WERI-Rb-1 (cell line): ENCODE data around the gene MPO.

ENCODE experiments used
- DNase-seq: peaks from one replicate; pipeline ENCODE4 v3.0.0-alpha.2; 2020
- H3K27ac ChIP-seq: fragments of 250-450 bp; sonication (Bioruptor Pico); 2 replicates; pipeline ENCODE4 v1.5.1; 2020; ENCODE audit warnings: mild to moderate bottlenecking, moderate library complexity
- H3K27me3 ChIP-seq: fragments of 250-450 bp; sonication (Bioruptor Pico); 2 replicates; pipeline ENCODE4 v1.5.1; 2021; ENCODE audit warnings: mild to moderate bottlenecking, low read depth, moderate library complexity; ENCODE audit not compliant: insufficient read depth, severe bottlenecking
- H3K36me3 ChIP-seq: fragments of 250-450 bp; sonication (Bioruptor Pico); 2 replicates; pipeline ENCODE4 v1.5.1; 2020; ENCODE audit warnings: mild to moderate bottlenecking, moderate library complexity
- H3K4me3 ChIP-seq: 2 replicates; pipeline ENCODE4 v1.5.1; 2011; ENCODE audit warnings: low read depth, mild to moderate bottlenecking, control low read depth, low read length
- H3K9me3 ChIP-seq: fragments of 250-450 bp; sonication (Bioruptor Pico); 2 replicates; pipeline ENCODE4 v1.5.1; 2021; ENCODE audit warnings: mild to moderate bottlenecking, moderate library complexity; ENCODE audit not compliant: severe bottlenecking
- TF ChIP-seq, protein P1 (sequence below): IDR thresholded peaks from 2 replicates; pipeline ENCODE4 v1.5.1; 2011; ENCODE audit warnings: low read depth, mild to moderate bottlenecking, control low read depth, inconsistent platforms, low read length

Gene MPO

DNA sequence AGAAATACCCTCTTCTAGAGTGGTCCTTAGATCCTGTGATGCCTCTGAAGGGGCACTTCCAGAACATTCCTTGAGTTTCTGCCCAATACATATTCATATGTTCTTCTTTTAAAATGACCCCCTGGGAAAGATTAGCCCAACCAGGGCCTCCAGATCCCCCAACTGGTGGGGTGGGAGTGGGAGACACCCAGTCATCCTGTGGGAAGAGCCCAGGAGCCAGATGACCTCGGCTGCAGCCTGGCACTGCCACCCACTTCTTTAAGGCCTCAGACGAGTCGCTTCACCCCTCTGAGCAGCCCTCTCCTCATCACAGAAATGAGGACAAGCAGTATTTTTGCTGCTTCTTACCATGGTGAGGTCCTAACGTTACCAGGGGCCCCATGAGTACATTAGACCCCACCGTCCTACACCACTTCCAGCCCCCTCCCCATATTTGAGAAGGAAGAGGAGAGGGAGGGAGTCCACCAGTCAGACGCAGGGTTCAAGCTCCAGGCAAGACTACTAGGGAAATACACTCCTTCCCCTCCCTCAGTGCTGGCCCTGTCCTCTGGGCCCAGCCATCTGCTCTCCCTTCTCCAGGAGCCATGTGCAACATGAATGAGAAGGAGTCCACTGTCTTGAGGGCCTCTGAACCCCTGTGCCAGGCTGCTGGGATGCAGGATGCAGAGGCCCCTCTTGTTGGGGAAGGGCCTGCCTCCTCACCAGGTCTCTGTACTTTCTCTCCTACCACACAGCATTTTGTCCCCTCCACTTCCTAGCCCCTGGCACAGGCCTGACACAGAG lies 11.8 kb downstream of the MPO start:
- no peaks in the 10 kb centered on the region for H3K27me3 ChIP-seq
- TF ChIP-seq, protein P1, sequence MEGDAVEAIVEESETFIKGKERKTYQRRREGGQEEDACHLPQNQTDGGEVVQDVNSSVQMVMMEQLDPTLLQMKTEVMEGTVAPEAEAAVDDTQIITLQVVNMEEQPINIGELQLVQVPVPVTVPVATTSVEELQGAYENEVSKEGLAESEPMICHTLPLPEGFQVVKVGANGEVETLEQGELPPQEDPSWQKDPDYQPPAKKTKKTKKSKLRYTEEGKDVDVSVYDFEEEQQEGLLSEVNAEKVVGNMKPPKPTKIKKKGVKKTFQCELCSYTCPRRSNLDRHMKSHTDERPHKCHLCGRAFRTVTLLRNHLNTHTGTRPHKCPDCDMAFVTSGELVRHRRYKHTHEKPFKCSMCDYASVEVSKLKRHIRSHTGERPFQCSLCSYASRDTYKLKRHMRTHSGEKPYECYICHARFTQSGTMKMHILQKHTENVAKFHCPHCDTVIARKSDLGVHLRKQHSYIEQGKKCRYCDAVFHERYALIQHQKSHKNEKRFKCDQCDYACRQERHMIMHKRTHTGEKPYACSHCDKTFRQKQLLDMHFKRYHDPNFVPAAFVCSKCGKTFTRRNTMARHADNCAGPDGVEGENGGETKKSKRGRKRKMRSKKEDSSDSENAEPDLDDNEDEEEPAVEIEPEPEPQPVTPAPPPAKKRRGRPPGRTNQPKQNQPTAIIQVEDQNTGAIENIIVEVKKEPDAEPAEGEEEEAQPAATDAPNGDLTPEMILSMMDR = no peak
- H3K4me3 ChIP-seq = no peak overlapping the region
- H3K9me3 ChIP-seq = no peaks in the 10 kb centered on the region
- no peak overlapping the region for H3K27ac ChIP-seq
- no peak for DNase-seq
- H3K36me3 ChIP-seq = no peaks in the 10 kb centered on the region

DNA sequence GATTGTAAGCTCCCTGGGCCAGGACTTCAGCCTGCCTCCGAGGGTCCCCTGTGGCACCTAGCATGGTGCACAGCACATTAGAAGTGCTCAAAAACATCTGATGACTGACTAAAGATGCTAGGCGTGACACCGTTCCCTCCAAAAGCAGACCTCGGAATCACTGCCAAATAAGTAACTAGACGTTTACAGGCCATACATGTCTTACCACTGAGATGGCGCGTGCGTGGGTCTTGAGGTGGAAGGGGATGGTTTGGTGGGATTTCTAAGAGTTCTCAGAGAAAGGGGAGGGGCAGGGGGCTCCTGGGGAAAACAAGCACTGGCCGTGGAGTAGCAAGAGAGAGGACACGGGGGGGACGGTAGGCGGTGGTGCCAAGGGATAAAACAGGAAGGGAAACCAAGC lies 12.4 kb downstream of the MPO start:
- DNase-seq = no peak
- no peaks in the 10 kb centered on the region for H3K9me3 ChIP-seq
- H3K36me3 ChIP-seq = no peaks in the 10 kb centered on the region
- TF ChIP-seq, protein P1 = no peak
- H3K27me3 ChIP-seq = no peaks in the 10 kb centered on the region
- H3K27ac ChIP-seq = no peak overlapping the region
- H3K4me3 ChIP-seq = no peak overlapping the region

DNA sequence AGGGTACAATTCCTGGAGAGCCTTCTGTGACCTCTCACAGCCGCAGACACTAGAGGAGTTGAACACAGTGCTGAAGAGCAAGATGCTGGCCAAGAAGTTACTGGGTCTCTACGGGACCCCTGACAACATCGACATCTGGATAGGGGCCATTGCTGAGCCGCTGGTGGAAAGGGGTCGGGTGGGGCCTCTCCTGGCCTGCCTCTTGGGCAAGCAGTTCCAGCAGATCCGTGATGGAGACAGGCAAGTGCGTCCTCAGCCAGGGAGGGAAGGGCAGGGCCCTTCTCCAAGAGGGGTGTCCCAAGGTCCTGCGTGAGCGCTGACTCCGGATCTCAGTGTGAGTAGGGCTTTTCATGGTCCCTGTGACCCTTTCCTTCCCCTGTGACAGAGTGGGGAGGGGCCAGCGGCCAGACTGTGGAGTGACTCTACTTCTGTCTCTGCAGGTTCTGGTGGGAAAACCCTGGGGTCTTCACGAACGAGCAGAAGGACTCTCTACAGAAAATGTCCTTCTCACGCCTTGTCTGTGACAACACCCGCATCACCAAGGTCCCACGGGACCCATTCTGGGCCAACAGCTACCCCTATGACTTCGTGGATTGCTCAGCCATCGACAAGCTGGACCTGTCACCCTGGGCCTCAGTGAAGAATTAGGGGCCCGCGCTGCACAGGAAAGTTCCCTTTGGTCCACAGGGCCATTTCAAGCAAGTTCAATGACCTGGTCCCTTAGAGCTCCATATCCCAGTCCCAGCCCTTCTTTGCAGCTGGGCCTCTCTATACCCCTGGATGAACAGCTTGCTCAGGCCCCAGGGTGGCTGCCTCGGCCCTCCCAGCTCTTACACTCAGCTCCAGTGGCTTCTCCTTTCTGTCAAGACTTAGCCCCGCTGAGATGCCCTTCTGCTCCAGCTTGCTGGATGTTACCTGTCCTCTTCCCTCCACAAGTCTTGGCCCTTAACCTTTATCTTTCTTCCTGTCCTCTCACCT lies 13.1 kb downstream of the MPO start:
- TF ChIP-seq, protein P1 = no peak
- DNase-seq = no peak
- Histone ChIP-seq H3K27me3 (no peaks in the 10 kb centered on the region), H3K4me3 (no peak overlapping the region), H3K36me3 (no peaks in the 10 kb centered on the region), H3K9me3 (no peaks in the 10 kb centered on the region), H3K27ac (no peak overlapping the region)

DNA sequence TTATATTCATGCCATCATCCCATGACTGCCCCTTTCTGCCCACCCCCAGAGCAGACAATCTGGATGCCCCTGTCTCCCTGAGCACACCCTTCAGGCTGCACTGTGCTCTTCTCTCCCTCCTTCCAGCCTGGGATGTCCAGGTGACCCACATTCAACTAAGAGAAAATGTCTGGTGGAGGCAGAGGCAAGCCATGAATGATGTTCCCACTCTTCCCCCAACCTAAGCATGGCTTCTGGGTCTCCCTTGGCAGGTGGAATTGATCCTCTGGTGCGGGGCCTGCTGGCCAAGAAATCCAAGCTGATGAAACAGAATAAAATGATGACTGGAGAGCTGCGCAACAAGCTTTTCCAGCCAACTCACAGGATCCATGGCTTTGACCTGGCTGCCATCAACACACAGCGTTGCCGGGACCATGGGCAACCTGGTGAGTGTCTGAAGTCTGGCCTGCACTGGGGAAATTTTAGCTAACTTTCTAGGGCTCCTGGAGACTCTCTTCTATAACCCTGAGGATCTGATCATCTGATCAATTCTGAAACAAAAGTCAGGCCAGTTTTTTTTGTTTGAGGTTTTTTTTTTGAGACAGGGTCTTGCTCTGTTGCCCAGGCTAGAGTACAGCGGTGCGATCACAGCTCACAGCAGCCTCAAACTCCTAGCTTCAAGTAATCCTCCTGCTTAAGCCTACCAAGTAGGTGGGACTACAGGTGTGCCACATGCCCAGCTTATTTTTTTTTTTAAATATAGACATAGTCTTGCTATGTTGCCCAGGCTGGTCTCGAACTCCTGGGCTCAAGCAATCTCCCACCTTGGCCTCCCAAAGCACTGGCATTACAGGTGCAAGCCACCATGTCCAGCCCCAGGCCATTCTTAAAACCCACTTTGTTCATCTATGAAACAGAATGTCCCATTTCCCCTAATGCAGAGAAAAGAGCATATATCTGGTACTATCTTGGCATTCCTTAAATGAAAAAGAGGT lies 14.5 kb downstream of the MPO start:
- H3K4me3 ChIP-seq = no peak overlapping the region
- H3K9me3 ChIP-seq = no peaks in the 10 kb centered on the region
- no peaks in the 10 kb centered on the region for H3K27me3 ChIP-seq
- H3K27ac ChIP-seq = no peak overlapping the region
- TF ChIP-seq, protein P1 = no peak
- no peaks in the 10 kb centered on the region for H3K36me3 ChIP-seq
- DNase-seq = no peak

DNA sequence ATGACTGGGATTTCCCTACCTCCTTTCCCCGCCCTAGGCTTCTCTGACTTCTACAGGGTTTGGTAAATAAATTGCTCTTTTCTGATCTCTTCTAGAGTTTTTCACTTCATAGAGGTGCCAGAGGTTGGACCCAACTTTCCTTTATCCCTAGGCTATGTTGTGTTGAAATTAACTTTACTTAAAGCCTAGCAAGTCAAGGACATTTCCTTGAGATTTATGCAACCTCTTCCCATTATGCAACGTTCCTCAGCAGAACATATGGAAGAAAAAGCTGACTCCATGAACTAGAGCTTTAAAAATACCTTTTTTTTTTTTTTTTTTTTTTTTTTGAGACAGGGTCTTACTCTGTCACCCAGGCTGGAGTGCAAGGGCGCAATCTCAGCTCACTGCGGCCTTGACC lies 15.5 kb downstream of the MPO start:
- no peaks in the 10 kb centered on the region for H3K36me3 ChIP-seq
- no peak overlapping the region for H3K4me3 ChIP-seq
- no peaks in the 10 kb centered on the region for H3K27me3 ChIP-seq
- H3K9me3 ChIP-seq = no peaks in the 10 kb centered on the region
- H3K27ac ChIP-seq = no peak overlapping the region
- TF ChIP-seq, protein P1 = no peak
- no peak for DNase-seq
